ENCODE data around the gene SMYD3. TPM values are rescaled to one million over a fixed set of nuclear protein-coding genes. Genes with fewer than 3 reads are reported as not detected.

Gene SMYD3
- total and polyA plus RNA-seq, 2 of the 13 experiments (the other 11 are each of a cell fraction or from before 2014, with no cell fraction given) = 27.7 to 35.8 TPM

DNA sequence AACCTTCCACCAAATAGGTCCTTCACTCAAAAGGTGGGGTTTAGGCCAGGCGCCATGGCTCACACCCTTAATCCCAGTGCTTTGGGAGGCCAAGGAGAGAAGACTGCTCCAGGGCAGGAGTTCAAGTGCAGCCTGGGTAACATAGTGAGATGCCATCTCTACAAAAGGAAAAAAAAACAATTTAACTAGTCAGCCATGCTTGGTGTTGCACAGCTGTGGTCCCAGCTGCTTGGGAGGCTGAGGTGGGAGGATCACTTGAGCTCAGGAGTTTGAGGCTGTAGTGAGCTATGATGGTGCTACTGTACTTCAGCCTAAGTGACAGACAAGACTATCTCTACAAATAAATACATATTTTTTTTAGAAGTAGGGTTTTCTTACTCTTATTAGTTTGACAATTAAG is 734.8 kb downstream of the SMYD3 start (continued):
- no peak for TF ChIP-seq ZNF33B (CRISPR knock-in tag; IDR thresholded peaks at IDR 0.05)
- no peak for TF ChIP-seq ZNF709 (CRISPR knock-in tag; IDR thresholded peaks at IDR 0.05)
- no peak for TF ChIP-seq ELF3 (CRISPR knock-in tag; IDR thresholded peaks at IDR 0.05)
- TF ChIP-seq ZBTB3 (CRISPR knock-in tag; IDR thresholded peaks at IDR 0.05; ENCODE audit: borderline replicate concordance, low read depth) = no peak
- TF ChIP-seq ZNF703 (CRISPR knock-in tag; IDR thresholded peaks at IDR 0.05; ENCODE audit: borderline replicate concordance) = no peak

GRCh38 chr1:245771511-245772281 is 735.4 kb downstream of the SMYD3 start:
- Histone ChIP-seq H3K79me2 (ENCODE audit: insufficient read depth, low read length) (no peaks in the 10 kb centered on the region), H3K9ac (ENCODE audit: insufficient read depth, low read depth, low read length) (no peak overlapping the region), H3K27ac (ENCODE audit: extremely low read length, insufficient read depth, low read length) (no peak overlapping the region), H3K36me3 (replicated peaks in 1 of 2; ENCODE audit: control insufficient read depth in 1 of 2, insufficient read depth in 2 of 2, low read length in 2 of 2) (peaks cover 0 to 7% of the 10 kb centered on the region in 2 experiments; a peak in 1 of 5 replicates), H3K9me3 (ENCODE audit: low read length) (no peaks in the 10 kb centered on the region), H3K4me1 (ENCODE audit: insufficient read depth, low read length) (no peaks in the 10 kb centered on the region), H4K20me1 (ENCODE audit: insufficient read depth, low read length) (no peaks in the 10 kb centered on the region), H3K27me3 (ENCODE audit: control insufficient read depth in 1 of 2, insufficient read depth in 2 of 2, low read length in 2 of 2) (no peaks in the 10 kb centered on the region), H3K4me3 (replicated peaks in 1 of 3; ENCODE audit: insufficient read depth in 1 of 3, low read depth in 2 of 3, low read length in 3 of 3) (no peak overlapping the region), H3K4me2 (ENCODE audit: low read depth, low read length) (no peak overlapping the region), H2AFZ (ENCODE audit: low read length) (no peak overlapping the region)
- intact Hi-C loops (cut with micrococcal nuclease; ENCODE audit: unreplicated experiment) = no loop called here
- no peak for TF ChIP-seq ZNF605 (CRISPR knock-in tag; IDR thresholded peaks at IDR 0.05)
- no peak for TF ChIP-seq ONECUT2 (CRISPR knock-in tag; IDR thresholded peaks at IDR 0.05)
- TF ChIP-seq, protein P1, sequence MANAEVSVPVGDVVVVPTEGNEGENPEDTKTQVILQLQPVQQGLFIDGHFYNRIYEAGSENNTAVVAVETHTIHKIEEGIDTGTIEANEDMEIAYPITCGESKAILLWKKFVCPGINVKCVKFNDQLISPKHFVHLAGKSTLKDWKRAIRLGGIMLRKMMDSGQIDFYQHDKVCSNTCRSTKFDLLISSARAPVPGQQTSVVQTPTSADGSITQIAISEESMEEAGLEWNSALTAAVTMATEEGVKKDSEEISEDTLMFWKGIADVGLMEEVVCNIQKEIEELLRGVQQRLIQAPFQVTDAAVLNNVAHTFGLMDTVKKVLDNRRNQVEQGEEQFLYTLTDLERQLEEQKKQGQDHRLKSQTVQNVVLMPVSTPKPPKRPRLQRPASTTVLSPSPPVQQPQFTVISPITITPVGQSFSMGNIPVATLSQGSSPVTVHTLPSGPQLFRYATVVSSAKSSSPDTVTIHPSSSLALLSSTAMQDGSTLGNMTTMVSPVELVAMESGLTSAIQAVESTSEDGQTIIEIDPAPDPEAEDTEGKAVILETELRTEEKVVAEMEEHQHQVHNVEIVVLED (CRISPR knock-in tag; IDR thresholded peaks at IDR 0.05; ENCODE audit: borderline replicate concordance) = no peak
- no peak for TF ChIP-seq BATF2 (CRISPR knock-in tag; IDR thresholded peaks at IDR 0.05)
- no peak for TF ChIP-seq ZNF569 (CRISPR knock-in tag; IDR thresholded peaks at IDR 0.05; ENCODE audit: borderline replicate concordance)
- WGBS (ENCODE audit: low lambda C conversion rate) = 84% methylated on average over 5 of the region's 5 CpGs
- BruUV-seq (replicated peaks) = no TSS peak
- DNase-seq (ENCODE audit: low spot score) = no peak
- ChIA-PET POLR2A (no interaction called here), CTCF (ENCODE audit: low intra/inter-chr PET ratio, low total read pairs) (no interaction called here)
- ATAC-seq = no peak
- no peak for FAIRE-seq
- in situ Hi-C loops (cut with HindIII; ENCODE audit: extremely low pct_ligation_motif_present, low pct_unique_long_range_greater_than_20kb) = no loop called here
